GM12874 (cell line): ENCODE measurements around the gene FTHL17.

Experiments
- CTCF ChIP-seq: IDR thresholded peaks from 2 replicates; pipeline ENCODE4 v1.5.1; 2011; ENCODE audit warnings: low read depth, mild to moderate bottlenecking, control low read depth, low read length, moderate library complexity; ENCODE audit not compliant: insufficient read depth

Gene FTHL17

GRCh38 chrX:31071725-31072124 lies at the start of gene FTHL17:
Gene FTHL17 (minus strand): TSS chrX:31072041. CDS start chrX:31071953, 88 bp downstream.
- no peak for TF ChIP-seq CTCF

GRCh38 chrX:31117266-31117665 lies 45.4 kb upstream of the FTHL17 start:
- no peak for TF ChIP-seq CTCF

- no peak for TF ChIP-seq CTCF
Measured at GRCh38 chrX:31115398-31115797, 43.6 kb upstream of the FTHL17 start.

- TF ChIP-seq CTCF: no peak
Measured at GRCh38 chrX:31114858-31115257, 43.0 kb upstream of the FTHL17 start.

- TF ChIP-seq CTCF: no peak
Measured at GRCh38 chrX:31112226-31112999, 40.6 kb upstream of the FTHL17 start.

GRCh38 chrX:31110657-31111056 lies 38.8 kb upstream of the FTHL17 start:
- no peak for TF ChIP-seq CTCF

GRCh38 chrX:31099536-31100090 lies 27.8 kb upstream of the FTHL17 start:
- no peak for TF ChIP-seq CTCF
